A673 (cell line): Measurements from ENCODE around the gene ULK4.
"Not testable (repeated sequence)": the region's sequence is repeated elsewhere in the genome, so short reads cannot be mapped to it uniquely, and the experiment has no call there.

Source experiments
- CTCF ChIP-seq: fragments of 300-800, 200-600 bp; sonication (generic); conservative IDR thresholded peaks from 2 replicates; pipeline ENCODE4 v1.5.1; 2017; ENCODE audit warnings: low read depth, mild to moderate bottlenecking, antibody characterized with exemption, low read length, moderate library complexity, mixed read lengths
- EZH2 ChIP-seq: fragments of 200-600 bp; sonication (generic); IDR thresholded peaks from 2 replicates; pipeline ENCODE4 v1.6.1; 2017; ENCODE audit warnings: borderline replicate concordance, low read depth, mild to moderate bottlenecking, mixed read lengths, antibody characterized with exemption, low read length; ENCODE audit not compliant: poor library complexity, severe bottlenecking

GRCh38 chr3:41370765-41371535, 591.0 kb downstream of the ULK4 start:
- TF ChIP-seq CTCF, EZH2: not testable (repeated sequence)
